NAMALWA (cell line): ENCODE results near the gene CSTF3.
"Not testable (repeated sequence)": the region's sequence is repeated elsewhere in the genome, so short reads cannot be mapped to it uniquely, and the experiment has no call there.

ENCODE experiments used
- DNase-seq: peaks from one replicate; pipeline ENCODE4 v3.0.0-alpha.2; 2015; ENCODE audit warnings: low spot score

CSTF3 gene

GRCh38 chr11:33161120-33162005 is at the start of gene CSTF3:
TSS of gene CSTF3 (minus strand) at chr11:33161480. CDS start at chr11:33161325, 155 bp downstream.
- peak; percentile 96 for DNase-seq

GRCh38 chr11:33208150-33208549 is 46.9 kb upstream of the CSTF3 start:
- no peak for DNase-seq

- no peak for DNase-seq
These were observed 46.2 kb upstream of the CSTF3 start for GRCh38 chr11:33207408-33207985.

- DNase-seq: no peak
These were observed 36.8 kb upstream of the CSTF3 start for GRCh38 chr11:33197915-33198727.

GRCh38 chr11:33195462-33196173 is 34.3 kb upstream of the CSTF3 start:
- no peak for DNase-seq

GRCh38 chr11:33194455-33194854 is 33.2 kb upstream of the CSTF3 start:
- no peak for DNase-seq

GRCh38 chr11:33191467-33191866 is 30.2 kb upstream of the CSTF3 start:
- no peak for DNase-seq

- no peak for DNase-seq
These were observed 26.9 kb upstream of the CSTF3 start for GRCh38 chr11:33187998-33188722.

GRCh38 chr11:33185756-33186155 is 24.5 kb upstream of the CSTF3 start:
- no peak for DNase-seq

- no peak for DNase-seq
These were observed 21.1 kb upstream of the CSTF3 start for GRCh38 chr11:33182246-33182878.

- DNase-seq: peak; percentile 11
These were observed 18.1 kb upstream of the CSTF3 start for GRCh38 chr11:33179348-33179803.

- no peak for DNase-seq
These were observed 17.3 kb upstream of the CSTF3 start for GRCh38 chr11:33178443-33179180.

GRCh38 chr11:33177676-33178336 is 16.5 kb upstream of the CSTF3 start:
- DNase-seq: no peak

- not testable (repeated sequence) for DNase-seq
These were observed 15.5 kb upstream of the CSTF3 start for GRCh38 chr11:33176760-33177159.

- DNase-seq: no peak
These were observed 11.7 kb upstream of the CSTF3 start for GRCh38 chr11:33172996-33173395.

- no peak for DNase-seq
These were observed 11.1 kb upstream of the CSTF3 start for GRCh38 chr11:33172345-33172744.

GRCh38 chr11:33171251-33171650 is 10.0 kb upstream of the CSTF3 start:
- DNase-seq: no peak

GRCh38 chr11:33168709-33169200 is 7.5 kb upstream of the CSTF3 start:
- DNase-seq: no peak

GRCh38 chr11:33162831-33163230 is 1.6 kb upstream of the CSTF3 start:
- DNase-seq: peak; percentile 25
